NB4 (cell line): Measurements from ENCODE around the gene SEMA3B.

Experiments
- DNase-seq: peaks from one replicate; pipeline ENCODE4 v3.0.0; 2010; ENCODE audit warnings: low read depth
- H3K4me3 ChIP-seq: one replicate; pipeline ENCODE4 v1.5.1; 2011; ENCODE audit warnings: mild to moderate bottlenecking, low read depth, low read length, moderate library complexity
- CTCF ChIP-seq: IDR thresholded peaks from one replicate; pipeline ENCODE4 v1.5.1; 2012; ENCODE audit warnings: low read depth, low read length
- MAX ChIP-seq: IDR thresholded peaks from 2 replicates; pipeline ENCODE4 v1.6.1; 2011; ENCODE audit warnings: low read depth, low read length
- MYC ChIP-seq: IDR thresholded peaks from 2 replicates; pipeline ENCODE4 v1.6.1; 2011; ENCODE audit warnings: low read depth, low read length
- POLR2A ChIP-seq: IDR thresholded peaks from 2 replicates; pipeline ENCODE4 v1.6.1; 2011; ENCODE audit warnings: mild to moderate bottlenecking; ENCODE audit not compliant: insufficient read length; ENCODE audit errors: extremely low read depth

Gene SEMA3B

GRCh38 chr3:50268703-50269451 lies at the start of gene SEMA3B:
SEMA3B (plus strand) TSS chr3:50269147; CDS start chr3:50269241, 94 bp downstream.
- no peak for DNase-seq
- no peak for TF ChIP-seq MYC
- TF ChIP-seq CTCF = no peak
- TF ChIP-seq MAX = no peak
- no peak for TF ChIP-seq POLR2A
- H3K4me3 ChIP-seq = no peak within 1 kb of the TSS

- no peak for DNase-seq
- TF ChIP-seq POLR2A = no peak
- no peak for TF ChIP-seq CTCF
- TF ChIP-seq MYC = no peak
- no peak for TF ChIP-seq MAX
- H3K4me3 ChIP-seq = no peak overlapping the region
These were observed 49.7 kb upstream of the SEMA3B start for GRCh38 chr3:50219285-50219684.

- H3K4me3 ChIP-seq = no peak overlapping the region
- DNase-seq = no peak
- TF ChIP-seq MYC (no peak), POLR2A (no peak)
These were observed 48.8 kb upstream of the SEMA3B start for GRCh38 chr3:50220109-50220508.

GRCh38 chr3:50221051-50221410 lies 47.9 kb upstream of the SEMA3B start:
- TF ChIP-seq MAX = no peak
- no peak for TF ChIP-seq CTCF
- no peak for TF ChIP-seq MYC
- TF ChIP-seq POLR2A = no peak
- no peak for DNase-seq

GRCh38 chr3:50221411-50222168 lies 47.4 kb upstream of the SEMA3B start:
- TF ChIP-seq POLR2A = no peak
- peak; percentile 17 for TF ChIP-seq CTCF
- no peak for TF ChIP-seq MAX
- no peak for TF ChIP-seq MYC
- H3K4me3 ChIP-seq = no peak overlapping the region
- peak; percentile 36 for DNase-seq

More at GRCh38 chr3:50221051-50221410, 47.9 kb upstream of the SEMA3B start:
- no peak overlapping the region for H3K4me3 ChIP-seq

GRCh38 chr3:50222169-50222528 lies 46.8 kb upstream of the SEMA3B start:
- no peak for DNase-seq
- H3K4me3 ChIP-seq = no peak overlapping the region
- TF ChIP-seq CTCF (no peak), POLR2A (no peak), MAX (no peak)
